NCI-H2196 treated with DMSO at 0.1 percent for 48 hours (cell line): ENCODE measurements around the gene TMEM128.

Experiments
- DNase-seq: peaks from one replicate; lab custom pipeline; 2025; ENCODE audit not compliant: unreplicated experiment; lab: John Stamatoyannopoulos, UW

The TMEM128 gene

DNA sequence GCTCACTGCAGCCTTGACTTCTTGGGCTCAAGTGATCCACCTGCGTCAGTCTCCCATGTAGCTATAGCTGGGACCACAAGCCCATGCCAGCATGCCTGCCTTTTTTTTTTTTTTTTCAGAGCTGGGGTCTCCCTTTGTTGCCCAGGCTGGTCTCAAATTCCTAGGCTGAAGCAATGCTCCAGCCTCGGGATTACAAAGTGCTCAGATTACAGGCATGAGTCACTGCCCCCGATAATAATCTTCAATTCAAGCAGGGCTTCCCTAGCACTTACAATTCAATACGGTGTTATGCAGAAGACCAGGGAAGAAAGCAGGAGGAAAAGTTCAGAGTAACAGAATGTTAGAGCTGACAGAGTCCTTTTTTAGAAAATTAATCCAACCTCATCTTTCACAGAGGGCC lies 47.4 kb downstream of the TMEM128 start:
- DNase-seq = no peak

DNA sequence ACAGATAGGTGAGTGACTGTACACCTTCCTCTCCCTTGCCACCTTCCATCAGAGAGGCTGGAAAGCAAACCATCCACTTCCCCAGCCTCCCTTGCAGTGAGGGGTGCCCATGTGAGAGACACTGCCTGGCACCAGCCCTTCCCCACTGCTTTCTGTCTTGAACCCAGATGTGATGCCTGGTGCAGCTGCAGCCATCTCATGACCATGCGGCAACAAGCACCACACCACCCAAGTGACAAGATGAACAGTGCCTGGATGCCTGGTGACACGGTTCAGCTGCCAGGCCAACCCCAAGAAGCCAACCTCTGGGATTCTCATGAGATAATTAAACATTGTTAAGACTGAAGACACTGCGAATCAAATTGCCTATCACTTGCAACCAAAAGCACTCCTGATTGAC lies 52.7 kb downstream of the TMEM128 start:
- no peak for DNase-seq

DNA sequence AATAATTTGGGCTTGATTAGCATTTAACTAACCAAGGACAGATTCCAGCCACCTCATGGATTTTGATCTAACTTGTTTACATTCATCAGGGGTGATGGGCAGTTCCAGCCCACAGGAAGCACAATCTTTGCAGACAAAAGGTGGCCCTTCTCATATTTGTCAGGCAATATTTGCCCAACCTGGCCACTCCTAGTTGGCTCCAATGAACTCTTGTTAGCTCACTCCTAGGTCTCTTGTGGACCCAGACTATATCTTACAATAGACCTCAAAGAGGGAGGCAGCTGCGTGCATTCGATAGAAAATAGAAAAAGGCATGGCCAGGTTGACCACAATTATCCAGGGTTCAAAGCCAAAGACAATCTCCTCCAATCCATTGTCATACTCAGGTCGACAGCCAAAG lies 59.5 kb downstream of the TMEM128 start:
- DNase-seq = peak; percentile 30
